Endothelial cell of umbilical vein (primary cell): ENCODE results near the gene NME2. TPM values are rescaled to one million over a fixed set of nuclear protein-coding genes. Genes with fewer than 3 reads are reported as not detected.

ENCODE experiments used
- BruUV-seq: library from RNA; stranded (reverse); fragments of 400-500 nt; replicated peaks from 2 replicates; lab custom pipeline; 2021; lab: Mats Ljungman, UMichigan
- CTCF ChIA-PET: fragments of 300-600, 350-600 bp; sonication (Branson Sonifier 250); formaldehyde crosslinking; loops from one replicate; lab custom pipeline; 2021; ENCODE audit warnings: antibody characterized with exemption, inconsistent platforms; lab: Charles Lee
- POLR2A ChIA-PET: fragments of 300-600, 350-600 bp; sonication (Branson Sonifier 250); formaldehyde crosslinking; loops from one replicate; lab custom pipeline; 2021; ENCODE audit warnings: antibody characterized with exemption, inconsistent platforms; lab: Charles Lee
- DNase-seq: peaks from one replicate; pipeline ENCODE4 v3.0.0-alpha.2; 2011; ENCODE audit warnings: low read depth, low spot score
- FAIRE-seq: peaks from 2 replicates; lab custom pipeline; 2011; peaks lifted over from hg19 to GRCh38; lab: Jason Lieb, UNC
- H2AFZ ChIP-seq: 2 replicates; pipeline ENCODE4 v1.6.0; 2012; ENCODE audit warnings: low read depth, low read length, control low read depth, inconsistent platforms
- H3K27ac ChIP-seq: 2 replicates; pipeline ENCODE4 v1.5.1; 2011; ENCODE audit warnings: low read depth, mild to moderate bottlenecking, control low read depth, low read length, moderate library complexity; ENCODE audit not compliant: insufficient read depth
- H3K27me3 ChIP-seq, 2 experiments: 2 replicates each; pipeline versions ENCODE4 v1.6.0 to v1.6.1; 2011; ENCODE audit warnings: low read length in 2 of 2, mixed read lengths in 1 of 2; ENCODE audit not compliant: control insufficient read depth in 2 of 2, insufficient read depth in 2 of 2
- H3K36me3 ChIP-seq, 2 experiments: 2 replicates in 1 of 2; 3 replicates in 1 of 2; pipeline ENCODE4 v1.5.1; 2011; ENCODE audit warnings: low read length in 2 of 2, mild to moderate bottlenecking in 1 of 2, moderate library complexity in 1 of 2; ENCODE audit not compliant: control insufficient read depth in 2 of 2, insufficient read depth in 2 of 2; ENCODE audit errors: extremely low read depth in 1 of 2
- H3K4me1 ChIP-seq: 3 replicates; pipeline ENCODE4 v1.5.1; 2011; ENCODE audit warnings: mild to moderate bottlenecking, low read length; ENCODE audit not compliant: control insufficient read depth, insufficient read depth; ENCODE audit errors: extremely low read depth
- H3K4me2 ChIP-seq: 2 replicates; pipeline ENCODE4 v1.6.1; 2011; ENCODE audit warnings: low read length, control low read depth, mixed read lengths; ENCODE audit not compliant: insufficient read depth
- H3K4me3 ChIP-seq, 3 experiments: fragments of 200-600 bp in 1 of 3; sonication (generic), shearing (Covaris generic) in 1 of 3; replicated peaks in 1 of 3; 2 replicates each; pipeline ENCODE4 v1.5.1; 2011 to 2016; ENCODE audit warnings: control low read depth in 3 of 3, low read length in 3 of 3, mild to moderate bottlenecking in 2 of 3, inconsistent platforms in 1 of 3, low read depth in 1 of 3, moderate library complexity in 1 of 3; ENCODE audit not compliant: insufficient read depth in 1 of 3
- H3K79me2 ChIP-seq: 2 replicates; pipeline ENCODE4 v1.6.0; 2012; ENCODE audit warnings: low read length, inconsistent platforms; ENCODE audit not compliant: control insufficient read depth, insufficient read depth
- H3K9ac ChIP-seq: replicated peaks from 2 replicates; pipeline ENCODE3; 2011; ENCODE audit warnings: low read length, control low read depth; ENCODE audit not compliant: insufficient read depth; ENCODE audit errors: extremely low read depth
- H3K9me1 ChIP-seq: replicated peaks from 3 replicates; pipeline ENCODE4 v1.6.0; 2011; ENCODE audit warnings: mild to moderate bottlenecking, low read length; ENCODE audit not compliant: control insufficient read depth, insufficient read depth; ENCODE audit errors: extremely low read depth
- H3K9me3 ChIP-seq: replicated peaks from 2 replicates; pipeline ENCODE4 v1.5.1; 2012; ENCODE audit warnings: low read length, inconsistent platforms; ENCODE audit not compliant: control insufficient read depth, insufficient read depth
- H4K20me1 ChIP-seq: replicated peaks from 2 replicates; pipeline ENCODE3; 2011; ENCODE audit warnings: mild to moderate bottlenecking, low read length; ENCODE audit not compliant: control insufficient read depth, insufficient read depth; ENCODE audit errors: extremely low read depth
- CTCF ChIP-seq, 2 donors: IDR thresholded peaks; 1 replicate in 1 of 2; 2 replicates in 1 of 2; pipeline ENCODE4 v1.5.1; 2011; ENCODE audit warnings: low read length in 2 of 2, mild to moderate bottlenecking in 2 of 2, moderate library complexity in 2 of 2, control low read depth in 1 of 2, inconsistent platforms in 1 of 2, low read depth in 1 of 2; ENCODE audit not compliant: insufficient read depth in 1 of 2; ENCODE audit errors: extremely low read depth in 1 of 2
- FOS ChIP-seq: IDR thresholded peaks from 2 replicates; pipeline ENCODE4 v1.6.1; 2011; ENCODE audit warnings: mild to moderate bottlenecking, low read length, moderate library complexity, borderline replicate concordance; ENCODE audit not compliant: insufficient read depth
- GATA2 ChIP-seq: IDR thresholded peaks from 2 replicates; pipeline ENCODE4 v1.7.0; 2011; ENCODE audit warnings: low read depth, mild to moderate bottlenecking, moderate library complexity, mixed read lengths, low read length; ENCODE audit not compliant: insufficient read length, insufficient read depth
- JUN ChIP-seq: IDR thresholded peaks from 2 replicates; pipeline ENCODE4 v1.6.1; 2011; ENCODE audit warnings: borderline replicate concordance, low read depth; ENCODE audit not compliant: insufficient read length, insufficient read depth
- POLR2A ChIP-seq: IDR thresholded peaks from 2 replicates; pipeline ENCODE4 v1.6.1; 2012; ENCODE audit warnings: low read depth, mild to moderate bottlenecking, control low read depth, low read length
- dilution Hi-C: fragments of 300-500 bp; cut with MboI; formaldehyde crosslinking; loops from one replicate; pipeline ENCODE4 v1.15.0; 2019; ENCODE audit warnings: low sequenced_read_pairs; ENCODE audit not compliant: extremely low pct_ligation_motif_present
- intact Hi-C: fragments of 100-400 bp; cut with micrococcal nuclease; formaldehyde crosslinking; loops from one replicate; pipeline ENCODE4 v1.10.0; 2022
- polyA plus RNA-seq, 4 experiments: library from polyadenylated mRNA; depleted of rRNA in 3 of 4; stranded (reverse) in 3 of 4; unstranded in 1 of 4; fragments of >200 nt; gene quantifications; 2 replicates each; pipeline versions ENCODE4 v1.2.1 to v1.2.3, GENCODE V29; 2011 to 2012; ENCODE audit warnings: missing spikeins in 1 of 4
- total RNA-seq: library from RNA; stranded (reverse); gene quantifications from 2 replicates; pipeline ENCODE4 v1.2.3, GENCODE V29; 2021

Gene NME2
- total and polyA plus RNA-seq, 2 donors (not counting 3 experiments of a cell fraction or from before 2014, with no cell fraction given), result 555 to 833 TPM

- TF ChIP-seq JUN (no peak), GATA2 (no peak), POLR2A (no peak), FOS (no peak), CTCF (IDR thresholded peaks at IDR 0.05; ENCODE audit: extremely low read depth in 1 of 2, insufficient read depth in 1 of 2, low read depth in 1 of 2, low read length in 2 of 2) (no peak)
- FAIRE-seq (no peak), DNase-seq (no peak)
- Histone ChIP-seq H3K27ac (no peak overlapping the region), H3K9ac (no peak overlapping the region), H3K4me1 (peaks cover 13% of the 10 kb centered on the region), H3K27me3 (no peaks in the 10 kb centered on the region), H3K9me1 (no peaks in the 10 kb centered on the region), H2AFZ (no peak overlapping the region), H4K20me1 (no peaks in the 10 kb centered on the region), H3K4me2 (no peak overlapping the region), H3K36me3 (no peaks in the 10 kb centered on the region), H3K4me3 (no peak overlapping the region), H3K9me3 (no peaks in the 10 kb centered on the region), H3K79me2 (peaks cover 5% of the 10 kb centered on the region)
- ChIA-PET CTCF (interaction anchor here (0.9 to 1.4 kb wide), 4 partner anchors 11 to 124 kb away, joined by 3 to 6 read pairs (median 4); partner anchors contain the start of gene NME1), POLR2A (no interaction called here)
- intact Hi-C loops, result loop anchor here (5.0 kb wide), 1 partner anchor 38 kb away; no protein-coding TSS in a partner anchor
- dilution Hi-C loops, result no loop called here
- no TSS peak for BruUV-seq
Observed at GRCh38 chr17:51124640-51125503, 41.3 kb upstream of the NME2 start.
